ENCODE measurements around the gene BACH2. TPM values are rescaled to one million over a fixed set of nuclear protein-coding genes. Genes with fewer than 3 reads are reported as not detected.

Gene BACH2
- total and polyA plus RNA-seq, 2 of the 4 experiments (the other 2 are of a cell fraction): 1.3 to 1.4 TPM

DNA sequence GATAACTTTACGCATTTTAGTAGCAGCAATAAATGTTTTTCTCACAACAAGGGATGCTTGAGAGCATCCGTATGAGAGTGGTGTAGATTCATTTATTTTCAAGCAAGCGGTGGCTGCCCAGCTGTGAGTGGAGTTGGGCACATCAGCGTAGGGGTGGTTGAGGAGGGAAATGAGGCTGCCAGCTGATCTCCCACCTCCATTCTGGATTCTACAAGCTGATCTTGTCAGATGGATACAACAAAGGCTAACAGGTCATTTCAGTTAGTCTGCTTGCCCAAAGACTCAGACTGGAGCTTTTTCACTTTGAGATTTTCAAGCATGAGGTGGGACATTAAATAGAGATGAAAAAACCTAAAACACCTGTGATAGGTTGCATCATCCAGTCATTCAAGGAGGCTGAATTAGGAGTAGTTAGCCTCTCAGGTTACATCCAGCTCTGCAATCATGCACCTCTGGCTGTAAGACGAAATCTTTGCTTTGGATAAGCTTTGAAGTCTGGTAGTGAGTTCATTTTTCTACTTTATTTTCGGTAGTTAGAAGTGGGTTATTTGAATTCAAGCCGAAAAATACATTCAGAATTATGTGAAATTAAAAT is 1.9 kb upstream of the BACH2 start:
- Histone ChIP-seq H3K9me1 (ENCODE audit: insufficient read depth, low read length) (no peaks in the 10 kb centered on the region), H3K14ac (replicated peaks; ENCODE audit: low read depth, low read length) (no peak overlapping the region), H2AFZ (replicated peaks; ENCODE audit: low read length, poor library complexity) (no peak overlapping the region), H3K56ac (ENCODE audit: extremely low read depth, insufficient read depth, low read length) (no peak overlapping the region), H2BK20ac (ENCODE audit: low read depth, low read length) (no peak overlapping the region), H3K18ac (ENCODE audit: low read depth, low read length) (no peak overlapping the region), H3K4me2 (ENCODE audit: low read depth, low read length) (no peak overlapping the region), H3K4me1 (ENCODE audit: control insufficient read depth, insufficient read depth, low read length) (no peaks in the 10 kb centered on the region; the same call in 1 of the 2 replicates), H4K8ac (ENCODE audit: low read depth in 2 of 2, low read length in 2 of 2) (no peak overlapping the region), H3K27me3 (ENCODE audit: control insufficient read depth, insufficient read depth, low read length) (peaks cover 35% of the 10 kb centered on the region), H3K36me3 (ENCODE audit: control insufficient read depth, insufficient read depth, low read length) (no peaks in the 10 kb centered on the region), H2BK15ac (ENCODE audit: low read depth, low read length) (no peak overlapping the region), H3K27ac (ENCODE audit: insufficient read depth, low read length) (no peak overlapping the region), H3K4me3 (ENCODE audit: insufficient read depth, low read depth, low read length) (no peak overlapping the region), H2BK120ac (ENCODE audit: low read depth, low read length) (no peak overlapping the region), H3K9me3 (ENCODE audit: control insufficient read depth, insufficient read depth, low read length) (peaks cover 2% of the 10 kb centered on the region; the same call in 1 of the 2 replicates), H2AK9ac (replicated peaks; ENCODE audit: low read depth, low read length, poor library complexity) (no peak overlapping the region), H3K4ac (ENCODE audit: low read depth, low read length) (no peak overlapping the region), H4K20me1 (ENCODE audit: insufficient read depth, low read length) (no peaks in the 10 kb centered on the region; the same call in 1 of the 2 replicates), H2AK5ac (ENCODE audit: low read depth, low read length) (no peak overlapping the region), H2BK5ac (ENCODE audit: low read depth, low read length, poor library complexity, severe bottlenecking) (no peak overlapping the region), H3K79me1 (ENCODE audit: low read depth in 1 of 2, low read length in 2 of 2) (no peaks in the 10 kb centered on the region), H3K23ac (ENCODE audit: low read depth, low read length) (no peak overlapping the region), H4K5ac (ENCODE audit: low read depth, low read length) (no peak overlapping the region), H3K9ac (ENCODE audit: low read depth, low read length) (no peak overlapping the region), H4K91ac (ENCODE audit: insufficient read depth, low read depth, low read length) (no peak overlapping the region)
- intact Hi-C loops (cut with micrococcal nuclease): loop anchor here (5.0 kb wide), 1 partner anchor 161 kb away; no protein-coding TSS in a partner anchor
- no CpG with 5 or more reads among the region's 7 CpGs for WGBS, 2 experiments (ENCODE audit: extremely low coverage in 2 of 2, insufficient read length in 1 of 2)
- in situ Hi-C loops (cut with MboI; ENCODE audit: low sequenced_read_pairs): loop anchor here (5.0 to 10.0 kb wide), 2 partner anchors 89 to 204 kb away; no protein-coding TSS in a partner anchor
- dilution Hi-C loops (cut with HindIII; ENCODE audit: low sequenced_read_pairs, unreplicated experiment): no loop called here
- TF ChIP-seq POLR2A (IDR thresholded peaks at IDR 0.05; ENCODE audit: low read depth, low read length) (no peak), RCOR1 (IDR thresholded peaks at IDR 0.05; ENCODE audit: insufficient replicate concordance, low read length) (no peak), CHD1 (IDR thresholded peaks at IDR 0.05; ENCODE audit: low read depth, low read length) (no peak), RAD21 (IDR thresholded peaks at IDR 0.05; ENCODE audit: low read length) (no peak), MAFK (IDR thresholded peaks at IDR 0.05; ENCODE audit: low read depth, low read length) (no peak), SMC3 (IDR thresholded peaks at IDR 0.05; ENCODE audit: low read depth, low read length) (no peak), FOS (IDR thresholded peaks at IDR 0.05; ENCODE audit: low read depth, low read length) (no peak), MXI1 (IDR thresholded peaks at IDR 0.05; ENCODE audit: borderline replicate concordance, low read depth, low read length) (no peak), BHLHE40 (IDR thresholded peaks at IDR 0.05; ENCODE audit: low read depth, low read length) (no peak), MAZ (IDR thresholded peaks at IDR 0.05; ENCODE audit: borderline replicate concordance, low read depth, low read length) (no peak), NFE2L2 (IDR thresholded peaks at IDR 0.05; ENCODE audit: low read depth, low read length) (no peak), CEBPB (IDR thresholded peaks at IDR 0.05; ENCODE audit: low read depth, low read length) (no peak; the same call in 1 of the 2 replicates), RFX5 (IDR thresholded peaks at IDR 0.05; ENCODE audit: low read depth, low read length) (no peak)
- TF ChIP-seq, protein P1, sequence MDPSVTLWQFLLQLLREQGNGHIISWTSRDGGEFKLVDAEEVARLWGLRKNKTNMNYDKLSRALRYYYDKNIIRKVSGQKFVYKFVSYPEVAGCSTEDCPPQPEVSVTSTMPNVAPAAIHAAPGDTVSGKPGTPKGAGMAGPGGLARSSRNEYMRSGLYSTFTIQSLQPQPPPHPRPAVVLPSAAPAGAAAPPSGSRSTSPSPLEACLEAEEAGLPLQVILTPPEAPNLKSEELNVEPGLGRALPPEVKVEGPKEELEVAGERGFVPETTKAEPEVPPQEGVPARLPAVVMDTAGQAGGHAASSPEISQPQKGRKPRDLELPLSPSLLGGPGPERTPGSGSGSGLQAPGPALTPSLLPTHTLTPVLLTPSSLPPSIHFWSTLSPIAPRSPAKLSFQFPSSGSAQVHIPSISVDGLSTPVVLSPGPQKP (IDR thresholded peaks at IDR 0.05; ENCODE audit: borderline replicate concordance, low read depth, low read length): no peak
- TF ChIP-seq, protein P2, sequence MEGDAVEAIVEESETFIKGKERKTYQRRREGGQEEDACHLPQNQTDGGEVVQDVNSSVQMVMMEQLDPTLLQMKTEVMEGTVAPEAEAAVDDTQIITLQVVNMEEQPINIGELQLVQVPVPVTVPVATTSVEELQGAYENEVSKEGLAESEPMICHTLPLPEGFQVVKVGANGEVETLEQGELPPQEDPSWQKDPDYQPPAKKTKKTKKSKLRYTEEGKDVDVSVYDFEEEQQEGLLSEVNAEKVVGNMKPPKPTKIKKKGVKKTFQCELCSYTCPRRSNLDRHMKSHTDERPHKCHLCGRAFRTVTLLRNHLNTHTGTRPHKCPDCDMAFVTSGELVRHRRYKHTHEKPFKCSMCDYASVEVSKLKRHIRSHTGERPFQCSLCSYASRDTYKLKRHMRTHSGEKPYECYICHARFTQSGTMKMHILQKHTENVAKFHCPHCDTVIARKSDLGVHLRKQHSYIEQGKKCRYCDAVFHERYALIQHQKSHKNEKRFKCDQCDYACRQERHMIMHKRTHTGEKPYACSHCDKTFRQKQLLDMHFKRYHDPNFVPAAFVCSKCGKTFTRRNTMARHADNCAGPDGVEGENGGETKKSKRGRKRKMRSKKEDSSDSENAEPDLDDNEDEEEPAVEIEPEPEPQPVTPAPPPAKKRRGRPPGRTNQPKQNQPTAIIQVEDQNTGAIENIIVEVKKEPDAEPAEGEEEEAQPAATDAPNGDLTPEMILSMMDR (conservative IDR thresholded peaks at IDR 0.05; ENCODE audit: low read depth, low read length): no peak
- CTCF ChIA-PET: interaction anchor here (1.0 kb wide), 1 partner anchor 33 kb away, joined by 3 read pairs; no protein-coding TSS in a partner anchor
- no peak for ATAC-seq (ENCODE audit: low read depth)
- DNase-seq: no peak
- BruUV-seq (replicated peaks): no TSS peak
- POLR2A ChIA-PET (ENCODE audit: unreplicated experiment): no interaction called here
